HTERT RPE-1 (cell line): Measurements from ENCODE around the gene C1QTNF12.

Experiments used
- in situ Hi-C: fragments of 300-500 bp; cut with MboI; formaldehyde crosslinking; loops from 4 replicates; pipeline ENCODE4 v1.14.3; 2020; ENCODE audit warnings: low sequenced_read_pairs

C1QTNF12 gene

DNA sequence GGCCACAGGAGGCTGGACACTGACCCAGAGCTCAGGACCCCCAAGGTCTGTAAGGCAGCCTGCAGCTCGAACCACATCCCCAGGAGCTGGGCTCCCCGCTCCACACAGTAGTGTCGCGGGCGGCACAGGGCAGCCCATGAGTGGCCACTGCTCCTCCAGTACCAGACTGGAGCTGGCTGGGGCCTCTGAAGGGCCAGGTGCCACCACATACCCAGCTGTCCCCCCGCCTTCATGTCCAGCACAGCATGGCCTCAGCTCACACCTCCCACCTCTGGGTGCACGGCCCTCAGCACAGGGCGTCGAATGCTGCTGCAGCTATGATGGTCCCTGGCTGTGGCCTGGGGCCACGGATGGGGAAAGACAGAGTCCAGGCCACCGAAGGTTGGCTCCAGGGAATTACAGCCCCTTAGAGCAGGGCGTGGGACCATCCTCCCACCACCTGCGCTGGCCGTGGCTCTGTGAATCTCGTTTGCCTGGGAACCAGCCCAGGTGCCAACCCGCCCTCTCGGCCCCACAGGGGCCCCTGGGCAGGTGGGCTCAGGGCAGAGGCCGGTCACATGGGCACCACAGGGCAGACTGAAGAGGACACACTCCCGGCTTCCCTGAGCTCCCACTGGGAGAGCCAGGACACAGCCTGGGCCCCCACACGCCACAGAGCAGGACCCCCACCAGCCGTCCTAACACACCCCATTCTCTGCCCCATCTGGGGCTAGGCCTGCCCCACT lies 30.5 kb downstream of the C1QTNF12 start:
- in situ Hi-C loops: no loop called here

DNA sequence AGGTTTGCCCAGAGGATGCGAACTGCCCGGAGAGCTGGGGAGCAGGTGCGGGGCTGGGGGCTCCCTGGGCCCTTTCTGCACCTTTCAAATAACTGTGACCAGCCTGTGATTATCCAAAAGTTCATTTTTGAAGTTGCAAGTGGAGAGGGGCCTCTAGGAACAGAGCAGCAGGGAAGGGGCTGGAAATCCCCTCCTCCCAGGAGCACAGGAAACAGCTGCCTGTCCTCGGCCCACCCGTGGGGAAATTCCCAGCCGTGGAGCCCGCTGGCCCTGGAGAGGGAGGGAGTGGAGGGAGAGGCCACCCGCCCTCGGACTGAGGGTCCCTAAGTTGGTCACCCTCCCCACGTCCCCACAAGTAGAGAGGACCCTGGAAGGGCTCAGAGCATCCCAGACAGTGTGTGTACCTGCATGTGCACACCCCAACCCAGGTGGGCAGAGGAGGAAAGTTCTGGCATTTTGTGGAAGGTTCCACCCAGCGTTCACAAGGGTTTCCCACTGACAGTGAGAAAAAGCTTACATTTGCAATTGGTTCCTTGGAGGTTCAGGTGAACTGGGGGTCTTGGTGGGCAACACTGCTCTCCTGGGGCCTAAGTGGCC lies 31.3 kb downstream of the C1QTNF12 start:
- in situ Hi-C loops: no loop called here

- in situ Hi-C loops: no loop called here
These were observed 32.9 kb downstream of the C1QTNF12 start, which contains the start of gene TNFRSF4 for GRCh38 chr1:1213345-1214265. TSS of gene TNFRSF4 (minus strand) at chr1:1214153. CDS start at chr1:1214127, 26 bp downstream.

GRCh38 chr1:1212780-1213344 lies 33.7 kb downstream of the C1QTNF12 start:
- in situ Hi-C loops: no loop called here

DNA sequence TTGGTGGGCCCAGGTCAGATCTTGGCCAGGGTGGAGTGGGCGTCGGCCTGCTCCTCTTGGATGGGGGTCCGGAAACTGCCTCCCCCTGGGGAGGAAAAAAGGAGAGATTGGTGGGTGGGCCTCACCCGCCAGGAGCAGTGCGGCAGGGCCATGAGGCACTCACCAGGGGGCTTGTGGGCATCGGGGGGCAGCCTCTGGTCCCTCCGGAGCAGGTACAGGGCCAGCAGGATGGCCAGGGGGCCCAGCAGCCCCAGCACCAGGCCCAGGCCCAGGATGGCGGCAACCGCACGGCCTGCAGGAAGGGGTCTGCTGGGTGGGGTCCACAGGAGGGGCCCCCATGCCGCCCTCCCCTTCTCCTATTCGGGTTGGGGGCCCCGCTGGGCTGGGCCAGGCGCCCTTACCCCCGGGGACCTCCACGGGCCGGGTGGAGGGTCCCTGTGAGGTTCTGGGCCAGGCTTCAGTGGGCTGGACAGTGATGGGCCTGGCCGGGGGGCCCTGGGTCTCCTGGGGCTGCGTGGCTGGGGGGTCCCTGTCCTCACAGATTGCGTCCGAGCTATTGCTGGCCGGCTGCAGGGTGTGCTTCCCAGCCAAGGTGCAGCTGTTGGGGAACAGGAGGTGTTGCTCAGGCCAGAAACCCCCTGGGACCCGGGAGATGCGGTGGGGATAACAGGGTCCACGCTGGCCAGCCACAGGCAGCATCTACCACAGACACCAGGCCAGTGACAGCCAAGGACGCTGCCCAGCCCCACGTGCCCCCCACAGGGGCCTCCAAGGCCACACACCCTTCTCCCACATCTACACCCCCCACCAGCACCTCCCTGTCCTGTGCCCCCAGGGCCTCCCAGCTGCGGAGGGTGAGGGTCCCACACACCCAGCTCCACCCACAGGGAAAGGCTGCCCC lies 34.7 kb downstream of the C1QTNF12 start:
- in situ Hi-C loops: no loop called here

DNA sequence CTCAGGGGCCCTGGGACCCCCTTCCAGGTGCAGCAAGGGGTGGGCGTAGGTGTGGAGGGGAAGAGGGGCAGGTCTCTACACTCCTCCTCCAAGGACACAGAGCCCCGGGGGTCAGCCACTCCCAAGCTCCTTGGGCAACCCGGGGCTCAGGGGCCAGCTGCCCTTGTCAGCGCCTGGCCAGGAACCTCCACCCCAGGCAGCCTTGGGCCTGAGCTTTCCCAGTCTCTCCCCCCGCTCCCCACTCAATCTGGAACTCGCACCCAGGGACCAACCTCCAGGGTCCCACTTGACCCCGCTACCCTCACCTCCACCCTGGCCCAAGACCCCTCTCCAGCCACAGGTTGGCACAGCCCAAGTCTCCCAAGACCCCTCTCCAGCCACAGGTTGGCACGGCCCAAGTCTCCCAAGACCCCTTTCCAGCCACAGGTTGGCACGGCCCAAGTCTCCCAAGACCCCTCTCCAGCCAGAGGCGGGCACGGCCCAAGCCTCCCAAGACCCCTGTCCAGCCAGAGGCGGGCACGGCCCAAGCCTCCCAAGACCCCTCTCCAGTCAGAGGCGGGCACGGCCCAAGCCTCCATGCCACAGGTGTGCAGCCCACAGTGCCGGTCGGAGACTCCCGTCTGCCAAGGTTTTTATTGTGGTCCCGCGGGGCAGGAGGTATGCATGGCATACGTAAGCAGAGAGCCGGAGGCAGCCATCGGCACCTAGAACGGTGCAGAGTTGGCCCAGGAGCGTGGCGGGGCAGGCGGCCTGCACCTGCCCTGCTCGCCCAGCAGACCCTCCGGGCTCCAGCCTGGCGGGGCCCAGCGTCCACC lies 35.6 kb downstream of the C1QTNF12 start:
- in situ Hi-C loops: no loop called here

GRCh38 chr1:1208713-1209433 lies 37.6 kb downstream of the C1QTNF12 start:
- in situ Hi-C loops: no loop called here

DNA sequence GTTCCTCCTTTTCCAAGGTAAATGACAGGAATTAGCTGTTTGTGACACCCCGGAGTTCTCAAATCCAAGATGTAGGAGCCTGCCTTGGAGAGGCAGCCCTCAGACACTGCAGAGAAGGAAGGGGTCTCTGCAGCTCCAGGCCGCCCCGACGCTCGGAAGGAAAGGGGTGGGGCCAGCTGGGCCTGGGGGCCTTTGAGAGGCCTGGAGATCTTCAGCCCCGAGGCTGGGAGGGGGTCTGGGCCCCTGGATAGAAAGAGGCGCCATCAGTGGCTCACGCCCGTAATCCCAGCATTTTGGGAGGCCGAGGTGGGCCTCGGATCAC lies 39.0 kb downstream of the C1QTNF12 start:
- in situ Hi-C loops: no loop called here

DNA sequence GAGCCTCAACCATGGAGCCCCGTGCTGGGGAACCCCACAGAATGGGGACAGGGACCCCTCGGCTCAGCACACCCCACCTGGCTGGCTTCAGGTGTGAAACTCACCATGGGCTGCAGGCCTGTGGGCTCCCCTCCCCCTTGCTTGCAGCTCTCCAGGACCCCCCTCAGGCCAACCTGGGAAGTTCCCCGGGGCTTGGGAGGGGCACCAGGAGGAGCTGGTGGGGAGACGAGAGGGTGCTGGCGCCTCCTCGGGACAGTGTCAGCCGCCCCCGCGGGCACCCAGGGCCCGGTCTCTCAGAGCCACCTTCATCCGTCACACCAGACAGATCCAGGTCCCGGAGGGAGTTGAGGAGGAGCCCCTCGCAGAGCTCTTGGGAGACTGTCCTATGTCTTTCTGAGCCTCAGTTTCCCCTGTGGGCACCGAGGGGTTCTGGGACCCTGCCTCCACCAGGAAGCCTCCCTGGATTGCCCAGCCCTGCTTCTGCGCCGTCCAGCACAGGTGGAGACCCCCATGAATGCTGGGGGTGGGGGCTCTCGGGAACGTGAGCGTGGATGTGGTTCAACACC lies 39.5 kb downstream of the C1QTNF12 start:
- in situ Hi-C loops: no loop called here

- in situ Hi-C loops: no loop called here
These were observed 40.1 kb downstream of the C1QTNF12 start, which contains the start of gene TNFRSF18 for GRCh38 chr1:1206376-1206965. TSS of gene TNFRSF18 (minus strand) at chr1:1206592. CDS start at chr1:1206571, 21 bp downstream.

- in situ Hi-C loops: no loop called here
These were observed 40.6 kb downstream of the C1QTNF12 start for GRCh38 chr1:1205769-1206375.

DNA sequence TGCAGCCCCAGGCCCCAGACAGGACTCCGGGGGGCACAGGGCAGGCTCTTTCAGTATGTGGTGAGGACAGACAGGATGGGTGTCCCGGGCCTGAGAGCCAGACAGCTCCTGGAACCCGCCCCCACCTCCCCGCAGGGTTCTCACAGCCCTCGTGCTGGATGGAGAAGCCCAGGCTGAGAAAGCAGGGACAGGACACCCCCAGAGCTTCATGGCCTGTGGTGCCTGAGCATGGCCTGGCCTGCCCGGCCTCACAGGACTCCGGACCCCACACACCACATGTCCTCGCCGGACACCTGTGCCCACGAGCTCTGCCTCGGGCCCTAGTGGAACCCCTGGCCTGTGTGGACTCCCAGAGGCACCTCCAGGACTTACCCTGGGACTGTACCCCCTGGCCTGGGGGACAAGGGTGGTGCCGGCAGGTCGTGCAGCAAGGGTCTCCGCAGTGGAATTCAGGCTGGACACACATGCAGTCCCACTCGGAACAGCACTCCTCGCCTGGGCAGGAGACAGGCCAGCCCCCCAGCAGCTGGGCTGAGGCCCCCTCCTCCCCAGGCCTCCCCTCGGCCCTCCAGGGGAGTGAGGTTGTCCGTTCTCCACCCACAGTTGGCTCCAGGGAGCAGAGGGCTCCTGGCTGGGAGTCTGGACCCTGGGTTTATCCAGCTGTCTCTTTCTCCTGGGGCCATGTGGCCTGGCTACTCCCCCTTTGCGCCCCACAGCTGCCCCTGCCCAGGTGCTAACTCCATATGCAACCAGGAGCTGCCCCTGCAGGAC lies 41.3 kb downstream of the C1QTNF12 start:
- in situ Hi-C loops: no loop called here

GRCh38 chr1:1204425-1204920 lies 42.0 kb downstream of the C1QTNF12 start:
- in situ Hi-C loops: no loop called here

- in situ Hi-C loops: no loop called here
These were observed 42.7 kb downstream of the C1QTNF12 start for GRCh38 chr1:1203561-1204424.

DNA sequence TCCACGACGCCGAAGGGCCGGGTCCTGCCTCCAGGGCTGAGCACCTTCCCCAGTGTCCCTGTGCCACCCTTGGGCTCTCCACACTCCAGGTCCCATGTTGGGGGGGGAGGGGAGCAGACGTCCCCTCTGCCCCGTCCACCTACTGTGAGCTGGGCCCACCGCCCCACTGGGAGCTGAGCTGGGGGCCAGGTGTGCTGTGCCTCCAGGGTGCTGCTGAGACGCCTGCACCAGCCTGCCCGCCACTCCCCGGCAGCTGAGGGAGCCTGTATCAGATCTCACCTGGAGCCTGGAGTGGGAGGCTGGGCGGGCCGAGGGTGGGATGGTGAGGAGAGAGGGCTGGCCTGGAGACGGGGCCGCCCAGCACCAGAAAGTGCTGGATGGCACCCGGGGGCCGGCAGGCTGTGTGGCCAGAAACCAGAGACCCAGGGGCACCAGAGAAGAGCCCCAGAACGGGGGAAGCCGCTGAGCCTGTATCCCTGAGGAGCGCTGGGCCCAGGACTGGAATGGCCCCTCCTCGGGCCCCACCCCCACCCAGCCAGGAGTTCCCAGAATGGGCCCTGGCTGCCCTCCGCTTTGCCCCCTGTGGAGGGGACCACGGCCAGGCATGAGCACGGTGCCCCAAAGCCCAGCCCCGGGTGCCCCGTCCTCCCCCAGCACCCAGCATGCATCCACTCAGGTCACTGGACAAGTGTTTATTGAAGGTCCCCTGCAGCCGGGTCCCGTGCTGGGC lies 43.5 kb downstream of the C1QTNF12 start:
- in situ Hi-C loops: no loop called here
